Right atrium auricular region (tissue), 2 donors: ENCODE measurements around the gene PSMA7. TPM values are rescaled to one million over a fixed set of nuclear protein-coding genes. Genes with fewer than 3 reads are reported as not detected.
A peak's percentile ranks its signal among the peaks of the same experiment; 100 is the strongest.
"Not testable (repeated sequence)": the region's sequence is repeated elsewhere in the genome, so short reads cannot be mapped to it uniquely, and the experiment has no call there.

ENCODE experiments used
- DNase-seq: peaks from one replicate; pipeline ENCODE4 v3.0.0-alpha.2; 2019; ENCODE audit warnings: low spot score
- H3K27ac ChIP-seq, 2 donors: fragments of 200-600 bp; sonication (generic); 1 replicate in 1 of 2; 2 replicates in 1 of 2; pipeline ENCODE4 v1.5.1; 2016 to 2019
- H3K27me3 ChIP-seq, 2 donors: fragments of 200-600 bp; sonication (generic); one replicate each; pipeline versions ENCODE4 v1.5.1 to v1.6.0; 2017 to 2019
- H3K36me3 ChIP-seq: fragments of 200-600 bp; sonication (generic); one replicate; pipeline ENCODE4 v1.5.1; 2016
- H3K4me1 ChIP-seq, 2 donors: fragments of 200-600 bp; sonication (generic); one replicate each; pipeline versions ENCODE4 v1.5.1 to v1.6.0; 2017 to 2019
- H3K4me3 ChIP-seq, 2 donors: fragments of 200-600 bp; sonication (generic); 1 replicate in 1 of 2; 2 replicates in 1 of 2; pipeline ENCODE4 v1.5.1; 2017 to 2019; ENCODE audit warnings: mild to moderate bottlenecking in 1 of 2, moderate library complexity in 1 of 2
- H3K9me3 ChIP-seq, 2 donors: fragments of 200-600 bp; sonication (generic); one replicate each; pipeline ENCODE4 v1.5.1; 2019
- total RNA-seq, 2 donors: library from RNA; depleted of rRNA; stranded (reverse); fragments of >200 nt; gene quantifications; one replicate each; pipeline ENCODE4 v1.1.0, GENCODE V29; 2016
- TF ChIP-seq, protein P1 (sequence below), 2 donors: fragments of 200-600 bp; sonication (generic); IDR thresholded peaks; one replicate each; pipeline ENCODE4 v1.5.1; 2019; ENCODE audit warnings: antibody characterized with exemption in 2 of 2

PSMA7 gene
- total RNA-seq, 2 donors from 2014 or later = 258 to 313 TPM

- no peak overlapping the region for H3K4me3 ChIP-seq
- DNase-seq = no peak
- peaks cover 0 to 4% of the 10 kb centered on the region in 2 donors for H3K9me3 ChIP-seq
- H3K4me1 ChIP-seq = peaks cover 0 to 36% of the 10 kb centered on the region in 2 donors
- TF ChIP-seq, protein P1, sequence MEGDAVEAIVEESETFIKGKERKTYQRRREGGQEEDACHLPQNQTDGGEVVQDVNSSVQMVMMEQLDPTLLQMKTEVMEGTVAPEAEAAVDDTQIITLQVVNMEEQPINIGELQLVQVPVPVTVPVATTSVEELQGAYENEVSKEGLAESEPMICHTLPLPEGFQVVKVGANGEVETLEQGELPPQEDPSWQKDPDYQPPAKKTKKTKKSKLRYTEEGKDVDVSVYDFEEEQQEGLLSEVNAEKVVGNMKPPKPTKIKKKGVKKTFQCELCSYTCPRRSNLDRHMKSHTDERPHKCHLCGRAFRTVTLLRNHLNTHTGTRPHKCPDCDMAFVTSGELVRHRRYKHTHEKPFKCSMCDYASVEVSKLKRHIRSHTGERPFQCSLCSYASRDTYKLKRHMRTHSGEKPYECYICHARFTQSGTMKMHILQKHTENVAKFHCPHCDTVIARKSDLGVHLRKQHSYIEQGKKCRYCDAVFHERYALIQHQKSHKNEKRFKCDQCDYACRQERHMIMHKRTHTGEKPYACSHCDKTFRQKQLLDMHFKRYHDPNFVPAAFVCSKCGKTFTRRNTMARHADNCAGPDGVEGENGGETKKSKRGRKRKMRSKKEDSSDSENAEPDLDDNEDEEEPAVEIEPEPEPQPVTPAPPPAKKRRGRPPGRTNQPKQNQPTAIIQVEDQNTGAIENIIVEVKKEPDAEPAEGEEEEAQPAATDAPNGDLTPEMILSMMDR (IDR thresholded peaks at IDR 0.05) = no peak
- H3K36me3 ChIP-seq = no peaks in the 10 kb centered on the region
- peak overlapping the region; percentile 97 to 98 for H3K27ac ChIP-seq
- no peaks in the 10 kb centered on the region for H3K27me3 ChIP-seq
Measured at GRCh38 chr20:62117658-62118057, 25.5 kb downstream of the PSMA7 start.

DNA sequence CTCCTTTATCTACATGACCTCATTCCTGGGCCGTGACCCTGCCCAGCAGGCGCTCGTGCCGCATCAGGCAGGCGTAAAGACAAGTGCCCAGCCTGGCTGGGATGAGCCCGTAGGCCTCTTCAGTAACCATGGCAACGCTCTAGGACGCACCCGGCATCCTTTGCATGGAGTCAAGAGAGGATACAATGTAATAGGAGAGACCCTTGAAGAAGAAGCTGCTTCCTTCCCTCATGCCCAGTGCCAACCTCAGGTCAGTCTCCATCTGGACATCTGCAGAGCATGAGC lies 25.9 kb downstream of the PSMA7 start:
- TF ChIP-seq, protein P1 (IDR thresholded peaks at IDR 0.05) = no peak
- H3K4me3 ChIP-seq = no peak overlapping the region
- H3K27ac ChIP-seq = peak overlapping the region; percentile 16 to 97
- no peak for DNase-seq
- H3K4me1 ChIP-seq = peaks cover 0 to 36% of the 10 kb centered on the region in 2 donors
- peaks cover 0 to 7% of the 10 kb centered on the region in 2 donors for H3K9me3 ChIP-seq
- no peaks in the 10 kb centered on the region for H3K27me3 ChIP-seq
- H3K36me3 ChIP-seq = no peaks in the 10 kb centered on the region

GRCh38 chr20:62116558-62117361 lies 26.4 kb downstream of the PSMA7 start:
- H3K27ac ChIP-seq = peak overlapping the region; percentile 16 to 97
- no peaks in the 10 kb centered on the region for H3K27me3 ChIP-seq
- DNase-seq = no peak
- peaks cover 0 to 36% of the 10 kb centered on the region in 2 donors for H3K4me1 ChIP-seq
- peaks cover 0 to 13% of the 10 kb centered on the region in 2 donors for H3K9me3 ChIP-seq
- TF ChIP-seq, protein P1 (IDR thresholded peaks at IDR 0.05) = no peak
- no peaks in the 10 kb centered on the region for H3K36me3 ChIP-seq
- H3K4me3 ChIP-seq = no peak overlapping the region

GRCh38 chr20:62115800-62116407 lies 27.3 kb downstream of the PSMA7 start:
- peaks cover 0 to 21% of the 10 kb centered on the region in 2 donors for H3K9me3 ChIP-seq

GRCh38 chr20:62114894-62115293 lies 28.3 kb downstream of the PSMA7 start:
- H3K4me1 ChIP-seq = peaks cover 0 to 24% of the 10 kb centered on the region in 2 donors
- H3K4me3 ChIP-seq = no peak overlapping the region
- TF ChIP-seq, protein P1 (IDR thresholded peaks at IDR 0.05) = no peak
- peaks cover 0 to 28% of the 10 kb centered on the region in 2 donors for H3K9me3 ChIP-seq
- DNase-seq = no peak
- no peaks in the 10 kb centered on the region for H3K27me3 ChIP-seq
- no peaks in the 10 kb centered on the region for H3K36me3 ChIP-seq
- H3K27ac ChIP-seq = no peak overlapping the region

More at GRCh38 chr20:62115800-62116407, 27.3 kb downstream of the PSMA7 start:
- H3K4me1 ChIP-seq = peaks cover 0 to 32% of the 10 kb centered on the region in 2 donors
- not testable (repeated sequence) for H3K27me3 ChIP-seq, H3K4me3 ChIP-seq, H3K27ac ChIP-seq, H3K36me3 ChIP-seq, DNase-seq

DNA sequence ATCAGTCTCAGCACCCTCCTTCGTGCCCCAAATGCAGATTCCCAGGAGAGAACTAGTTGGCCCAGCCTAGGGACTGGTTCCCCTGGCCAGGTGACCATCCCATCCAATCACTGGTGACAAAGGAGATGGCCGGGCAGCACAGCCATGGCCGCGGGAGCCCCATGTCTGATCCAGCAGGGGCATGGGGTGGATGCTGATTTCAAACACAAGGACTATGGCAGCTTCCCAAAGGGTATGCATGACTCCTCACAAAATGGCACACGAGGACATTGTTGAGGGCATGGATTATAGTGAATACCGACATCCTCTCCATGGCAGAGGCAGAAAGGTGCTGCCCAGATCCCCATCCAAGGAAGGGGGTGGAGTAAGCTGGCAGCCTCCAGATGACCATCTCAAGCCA lies 30.8 kb downstream of the PSMA7 start:
- Histone ChIP-seq H3K4me1 (peaks cover 0 to 2% of the 10 kb centered on the region in 2 donors), H3K36me3 (no peaks in the 10 kb centered on the region), H3K9me3 (peaks cover 0 to 53% of the 10 kb centered on the region in 2 donors), H3K27me3 (no peaks in the 10 kb centered on the region), H3K4me3 (no peak overlapping the region), H3K27ac (no peak overlapping the region)
- TF ChIP-seq, protein P1 (IDR thresholded peaks at IDR 0.05) = no peak
- no peak for DNase-seq
